ENCODE results near the gene TMEM175. TPM values are rescaled to one million over a fixed set of nuclear protein-coding genes. Genes with fewer than 3 reads are reported as not detected.

TMEM175 gene
- total and polyA plus RNA-seq, 2 of the 13 experiments (the other 11 are each of a cell fraction or from before 2014, with no cell fraction given) = 5.1 to 9.9 TPM

DNA sequence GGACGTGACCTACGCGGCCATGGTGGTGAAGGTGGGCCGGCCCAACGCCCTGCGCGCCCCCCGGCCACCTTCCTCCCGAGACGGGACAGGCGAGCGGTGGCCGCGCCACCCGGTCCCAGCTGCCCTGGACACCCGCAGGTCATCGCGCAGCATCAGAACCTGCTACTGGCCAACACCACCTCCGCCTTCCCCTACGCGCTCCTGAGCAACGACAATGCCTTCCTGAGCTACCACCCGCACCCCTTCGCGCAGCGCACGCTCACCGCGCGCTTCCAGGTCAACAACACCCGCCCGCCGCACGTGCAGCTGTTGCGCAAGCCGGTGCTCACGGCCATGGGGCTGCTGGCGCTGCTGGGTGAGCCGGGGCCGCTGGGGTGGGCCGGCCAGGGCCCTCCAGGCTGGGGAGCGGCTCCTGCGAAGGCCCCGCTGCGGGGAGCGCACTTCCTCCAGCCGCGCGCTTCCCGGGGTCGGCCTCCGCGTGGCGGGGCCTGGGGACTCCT lies 69.9 kb downstream of the TMEM175 start:
- POLR2A ChIA-PET = no interaction called here
- no peak overlapping the region for H2AFZ ChIP-seq (ENCODE audit: low read length)
- no peak overlapping the region for H3K27ac ChIP-seq (ENCODE audit: extremely low read length, insufficient read depth, low read length)
- H3K79me2 ChIP-seq (ENCODE audit: insufficient read depth, low read length) = no peaks in the 10 kb centered on the region
- FAIRE-seq (no peak), ATAC-seq (no peak), DNase-seq (ENCODE audit: low spot score) (no peak)
- no peaks in the 10 kb centered on the region for H3K36me3 ChIP-seq (replicated peaks in 1 of 2; ENCODE audit: control insufficient read depth in 1 of 2, insufficient read depth in 2 of 2, low read length in 2 of 2)
- H3K9me3 ChIP-seq (ENCODE audit: low read length) = no peaks in the 10 kb centered on the region
- in situ Hi-C loops (cut with HindIII; ENCODE audit: extremely low pct_ligation_motif_present, low pct_unique_long_range_greater_than_20kb) = no loop called here
- peaks cover 10% of the 10 kb centered on the region for H3K4me1 ChIP-seq (ENCODE audit: insufficient read depth, low read length)
- H3K4me3 ChIP-seq (replicated peaks in 1 of 3; ENCODE audit: insufficient read depth in 1 of 3, low read depth in 2 of 3, low read length in 3 of 3) = no peak overlapping the region
- CTCF ChIA-PET (ENCODE audit: low intra/inter-chr PET ratio, low total read pairs) = no interaction called here
- TF ChIP-seq ZFP82 (CRISPR knock-in tag; IDR thresholded peaks at IDR 0.05; ENCODE audit: borderline replicate concordance) (no peak), BHLHE40 (IDR thresholded peaks at IDR 0.05; ENCODE audit: low read length) (peak; percentile 75), CEBPB (IDR thresholded peaks at IDR 0.05; ENCODE audit: borderline replicate concordance, low read depth, low read length) (peak; percentile 65; the same call in 1 of the 2 replicates), HOXA3 (CRISPR knock-in tag; IDR thresholded peaks at IDR 0.05) (peak; percentile 70), CEBPG (CRISPR knock-in tag; IDR thresholded peaks at IDR 0.05) (peak; percentile 42; the same call in 1 of the 2 replicates)
- TF ChIP-seq, protein P1, sequence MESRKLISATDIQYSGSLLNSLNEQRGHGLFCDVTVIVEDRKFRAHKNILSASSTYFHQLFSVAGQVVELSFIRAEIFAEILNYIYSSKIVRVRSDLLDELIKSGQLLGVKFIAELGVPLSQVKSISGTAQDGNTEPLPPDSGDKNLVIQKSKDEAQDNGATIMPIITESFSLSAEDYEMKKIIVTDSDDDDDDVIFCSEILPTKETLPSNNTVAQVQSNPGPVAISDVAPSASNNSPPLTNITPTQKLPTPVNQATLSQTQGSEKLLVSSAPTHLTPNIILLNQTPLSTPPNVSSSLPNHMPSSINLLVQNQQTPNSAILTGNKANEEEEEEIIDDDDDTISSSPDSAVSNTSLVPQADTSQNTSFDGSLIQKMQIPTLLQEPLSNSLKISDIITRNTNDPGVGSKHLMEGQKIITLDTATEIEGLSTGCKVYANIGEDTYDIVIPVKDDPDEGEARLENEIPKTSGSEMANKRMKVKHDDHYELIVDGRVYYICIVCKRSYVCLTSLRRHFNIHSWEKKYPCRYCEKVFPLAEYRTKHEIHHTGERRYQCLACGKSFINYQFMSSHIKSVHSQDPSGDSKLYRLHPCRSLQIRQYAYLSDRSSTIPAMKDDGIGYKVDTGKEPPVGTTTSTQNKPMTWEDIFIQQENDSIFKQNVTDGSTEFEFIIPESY (CRISPR knock-in tag; IDR thresholded peaks at IDR 0.05) = peak; percentile 86
- TF ChIP-seq, protein P2, sequence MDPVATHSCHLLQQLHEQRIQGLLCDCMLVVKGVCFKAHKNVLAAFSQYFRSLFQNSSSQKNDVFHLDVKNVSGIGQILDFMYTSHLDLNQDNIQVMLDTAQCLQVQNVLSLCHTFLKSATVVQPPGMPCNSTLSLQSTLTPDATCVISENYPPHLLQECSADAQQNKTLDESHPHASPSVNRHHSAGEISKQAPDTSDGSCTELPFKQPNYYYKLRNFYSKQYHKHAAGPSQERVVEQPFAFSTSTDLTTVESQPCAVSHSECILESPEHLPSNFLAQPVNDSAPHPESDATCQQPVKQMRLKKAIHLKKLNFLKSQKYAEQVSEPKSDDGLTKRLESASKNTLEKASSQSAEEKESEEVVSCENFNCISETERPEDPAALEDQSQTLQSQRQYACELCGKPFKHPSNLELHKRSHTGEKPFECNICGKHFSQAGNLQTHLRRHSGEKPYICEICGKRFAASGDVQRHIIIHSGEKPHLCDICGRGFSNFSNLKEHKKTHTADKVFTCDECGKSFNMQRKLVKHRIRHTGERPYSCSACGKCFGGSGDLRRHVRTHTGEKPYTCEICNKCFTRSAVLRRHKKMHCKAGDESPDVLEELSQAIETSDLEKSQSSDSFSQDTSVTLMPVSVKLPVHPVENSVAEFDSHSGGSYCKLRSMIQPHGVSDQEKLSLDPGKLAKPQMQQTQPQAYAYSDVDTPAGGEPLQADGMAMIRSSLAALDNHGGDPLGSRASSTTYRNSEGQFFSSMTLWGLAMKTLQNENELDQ (CRISPR knock-in tag; IDR thresholded peaks at IDR 0.05; ENCODE audit: borderline replicate concordance) = no peak
- H3K4me2 ChIP-seq (ENCODE audit: low read depth, low read length) = no peak overlapping the region
- intact Hi-C loops (cut with micrococcal nuclease; ENCODE audit: unreplicated experiment) = no loop called here
- no peaks in the 10 kb centered on the region for H4K20me1 ChIP-seq (ENCODE audit: insufficient read depth, low read length)
- peaks cover 13 to 38% of the 10 kb centered on the region in 2 experiments; a peak in 4 of 5 replicates for H3K27me3 ChIP-seq (ENCODE audit: control insufficient read depth in 1 of 2, insufficient read depth in 2 of 2, low read length in 2 of 2)
- no TSS peak for BruUV-seq (replicated peaks)
- H3K9ac ChIP-seq (ENCODE audit: insufficient read depth, low read depth, low read length) = no peak overlapping the region
- 80% methylated on average over 33 of the region's 54 CpGs for WGBS (ENCODE audit: low lambda C conversion rate)

Measured in HepG2 (cell line).